Colon (tissue), 2 donors: ENCODE measurements around the gene PHACTR1.
"Not testable (repeated sequence)": the region's sequence is repeated elsewhere in the genome, so short reads cannot be mapped to it uniquely, and the experiment has no call there.

Experiments used
- FAIRE-seq: peaks from 2 replicates; lab custom pipeline; 2012; peaks lifted over from hg19 to GRCh38; lab: Jason Lieb, UNC
- donor health status: control.
- donor health status: control.

Gene PHACTR1

GRCh38 chr6:13113981-13114593 lies 397.5 kb downstream of the PHACTR1 start:
- FAIRE-seq = no peak

GRCh38 chr6:13116155-13116554 lies 399.6 kb downstream of the PHACTR1 start:
- no peak for FAIRE-seq

GRCh38 chr6:13117570-13117969 lies 401.0 kb downstream of the PHACTR1 start:
- no peak for FAIRE-seq

- no peak for FAIRE-seq
These were observed 403.0 kb downstream of the PHACTR1 start for GRCh38 chr6:13119549-13119948.

GRCh38 chr6:13120483-13121482 lies 404.2 kb downstream of the PHACTR1 start:
- FAIRE-seq = no peak

- FAIRE-seq = no peak
These were observed 407.6 kb downstream of the PHACTR1 start for GRCh38 chr6:13124131-13124530.

- no peak for FAIRE-seq
These were observed 409.3 kb downstream of the PHACTR1 start for GRCh38 chr6:13125841-13126240.

- no peak for FAIRE-seq
These were observed 415.5 kb downstream of the PHACTR1 start for GRCh38 chr6:13131935-13132661.

GRCh38 chr6:13133894-13134293 lies 417.3 kb downstream of the PHACTR1 start:
- not testable (repeated sequence) for FAIRE-seq

GRCh38 chr6:13135152-13135551 lies 418.6 kb downstream of the PHACTR1 start:
- FAIRE-seq = no peak

GRCh38 chr6:13139119-13139518 lies 422.6 kb downstream of the PHACTR1 start:
- no peak for FAIRE-seq

- no peak for FAIRE-seq
These were observed 424.4 kb downstream of the PHACTR1 start for GRCh38 chr6:13140980-13141379.

GRCh38 chr6:13141387-13141786 lies 424.8 kb downstream of the PHACTR1 start:
- no peak for FAIRE-seq

- no peak for FAIRE-seq
These were observed 426.0 kb downstream of the PHACTR1 start for GRCh38 chr6:13142611-13143010.

GRCh38 chr6:13146442-13146841 lies 429.9 kb downstream of the PHACTR1 start:
- FAIRE-seq = no peak

- no peak for FAIRE-seq
These were observed 430.8 kb downstream of the PHACTR1 start for GRCh38 chr6:13147376-13147775.

- FAIRE-seq = no peak
These were observed 431.2 kb downstream of the PHACTR1 start for GRCh38 chr6:13147782-13148181.

- FAIRE-seq = no peak
These were observed 436.2 kb downstream of the PHACTR1 start for GRCh38 chr6:13152764-13153163.

- FAIRE-seq = no peak
These were observed 439.8 kb downstream of the PHACTR1 start for GRCh38 chr6:13156381-13156780.

- FAIRE-seq = no peak
These were observed 440.7 kb downstream of the PHACTR1 start for GRCh38 chr6:13157293-13157692.

- no peak for FAIRE-seq
These were observed 442.7 kb downstream of the PHACTR1 start for GRCh38 chr6:13159300-13159699.

- not testable (repeated sequence) for FAIRE-seq
These were observed 443.3 kb downstream of the PHACTR1 start for GRCh38 chr6:13159822-13160221.
